HG03460 (cell line): ENCODE data around the gene ACP2.
"Not testable (repeated sequence)": the region's sequence is repeated elsewhere in the genome, so short reads cannot be mapped to it uniquely, and the experiment has no call there.

Source experiments
- ATAC-seq: cut with Tn5 transposase; IDR thresholded peaks from one replicate; pipeline ENCODE4 v1.9.1; 2021; ENCODE audit not compliant: unreplicated experiment

Gene ACP2

DNA sequence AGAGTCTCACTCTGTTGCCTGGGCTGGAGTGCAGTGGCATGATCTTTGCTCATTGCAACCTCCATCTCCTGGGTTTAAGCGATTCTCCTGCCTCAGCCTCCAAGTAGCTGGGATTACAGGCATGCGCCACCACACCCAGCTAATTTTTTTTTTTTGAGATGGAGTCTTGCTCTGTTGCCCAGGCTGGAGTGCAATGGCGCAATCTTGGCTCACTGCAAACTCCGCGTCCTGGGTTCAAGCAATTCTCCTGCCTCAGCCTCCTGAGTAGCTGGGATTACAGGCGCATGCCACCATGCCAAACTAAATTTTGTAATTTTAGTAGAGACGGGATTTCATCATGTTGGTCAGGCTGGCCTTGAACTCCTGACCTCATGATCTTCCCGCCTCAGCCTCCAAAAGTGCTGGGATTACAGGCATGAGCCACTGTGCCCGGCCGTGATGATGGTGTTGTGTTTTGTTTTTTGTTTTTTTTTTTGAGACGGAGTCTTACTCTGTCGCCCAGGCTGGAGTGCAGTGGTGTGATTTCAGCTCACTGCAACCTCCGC, 40.5 kb downstream of the ACP2 start:
- not testable (repeated sequence) for ATAC-seq

DNA sequence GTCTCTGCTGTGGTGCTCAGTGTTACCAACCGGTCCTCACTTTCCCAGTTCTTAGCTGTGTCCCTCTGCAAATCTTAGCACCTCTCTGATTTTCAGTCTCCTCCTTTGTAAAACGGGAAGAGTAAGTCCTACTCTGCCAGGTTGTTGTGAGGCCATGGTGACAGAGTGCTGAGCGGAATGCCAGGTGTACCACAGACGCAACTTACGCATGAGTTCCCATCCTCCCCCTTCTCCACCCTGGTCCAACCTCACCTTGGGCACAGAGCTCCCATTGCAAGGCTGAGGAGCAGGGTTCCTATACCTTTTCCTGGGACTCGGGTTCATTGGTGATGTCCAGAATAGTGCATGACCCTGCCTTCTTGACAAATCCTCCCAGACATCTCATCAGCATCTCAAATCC, 41.2 kb downstream of the ACP2 start:
- ATAC-seq, result no peak

DNA sequence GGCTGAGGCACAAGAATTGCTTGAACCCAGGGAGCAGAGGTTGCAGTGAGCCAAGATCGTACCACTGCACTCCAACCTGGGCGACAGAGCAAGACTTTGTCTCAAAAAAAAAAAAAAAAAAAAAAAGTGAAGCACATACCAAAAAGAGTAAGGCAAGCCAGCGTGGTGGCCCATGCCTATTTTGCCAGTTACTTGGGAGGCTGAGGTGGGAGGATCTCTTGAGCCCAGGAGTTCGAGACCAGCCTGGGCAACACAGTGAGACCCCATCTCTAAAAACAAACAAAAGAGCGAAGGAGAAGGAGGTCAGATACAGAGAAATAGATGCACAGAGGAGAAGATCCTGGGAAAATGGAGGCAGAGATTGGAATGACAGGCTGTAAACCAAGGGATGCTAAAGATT, 42.0 kb downstream of the ACP2 start:
- ATAC-seq, result not testable (repeated sequence)

DNA sequence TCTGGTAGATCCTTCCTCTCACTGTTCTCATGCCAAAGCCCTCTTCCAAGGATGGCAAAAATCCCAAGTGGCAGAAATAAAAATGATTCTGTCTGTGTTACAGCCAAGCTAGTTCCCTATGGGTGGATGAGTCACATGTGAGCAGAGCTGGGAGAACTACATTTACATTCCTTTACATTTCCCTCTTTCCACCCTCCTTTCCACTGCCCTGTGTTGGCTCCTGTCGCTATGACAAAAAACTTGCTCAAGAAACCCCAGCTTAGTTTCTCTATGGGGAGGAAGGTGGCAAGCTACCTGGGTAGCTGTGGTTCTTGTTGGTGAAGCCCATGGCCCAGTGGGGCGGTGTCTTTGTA, 44.0 kb downstream of the ACP2 start:
- no peak for ATAC-seq

DNA sequence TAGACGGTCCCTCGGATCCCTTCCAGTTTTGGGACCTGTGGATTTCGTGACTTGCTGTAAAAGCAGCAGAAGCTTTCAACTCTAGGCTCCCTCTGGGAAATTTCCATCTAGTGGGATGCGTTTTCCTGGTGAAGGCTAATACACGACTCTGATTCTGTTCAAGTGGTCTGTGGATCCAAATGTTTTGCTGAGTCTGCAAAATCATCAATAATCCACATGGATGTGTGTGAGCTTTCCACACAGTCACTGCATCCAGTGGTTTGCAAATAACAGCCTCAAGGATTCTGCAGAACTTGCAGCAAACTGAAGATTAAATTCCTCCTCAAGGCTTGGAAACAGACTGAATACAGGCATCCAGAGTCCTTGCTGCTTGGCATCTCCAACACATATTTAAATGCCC, 46.0 kb downstream of the ACP2 start:
- ATAC-seq, result no peak

DNA sequence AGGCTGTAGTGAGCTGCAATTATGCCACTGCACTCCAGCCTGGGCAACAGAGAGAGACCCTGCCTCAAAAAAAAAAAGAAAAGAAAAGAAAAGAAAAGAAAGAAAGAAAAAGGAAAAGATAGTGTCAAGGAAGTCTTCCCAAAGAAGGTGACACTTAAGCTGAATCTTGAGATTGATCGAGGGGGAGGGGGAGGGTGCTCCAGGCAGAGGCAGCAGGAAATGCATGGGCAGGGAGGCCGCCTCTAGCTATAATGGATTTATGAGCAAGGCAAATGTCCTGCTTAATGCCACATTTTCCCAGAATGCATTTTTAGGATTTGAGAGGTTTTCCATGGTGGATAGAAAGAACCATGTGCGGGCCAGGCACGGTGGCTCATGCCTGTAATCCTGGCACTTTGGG, 47.6 kb downstream of the ACP2 start:
- no peak for ATAC-seq

DNA sequence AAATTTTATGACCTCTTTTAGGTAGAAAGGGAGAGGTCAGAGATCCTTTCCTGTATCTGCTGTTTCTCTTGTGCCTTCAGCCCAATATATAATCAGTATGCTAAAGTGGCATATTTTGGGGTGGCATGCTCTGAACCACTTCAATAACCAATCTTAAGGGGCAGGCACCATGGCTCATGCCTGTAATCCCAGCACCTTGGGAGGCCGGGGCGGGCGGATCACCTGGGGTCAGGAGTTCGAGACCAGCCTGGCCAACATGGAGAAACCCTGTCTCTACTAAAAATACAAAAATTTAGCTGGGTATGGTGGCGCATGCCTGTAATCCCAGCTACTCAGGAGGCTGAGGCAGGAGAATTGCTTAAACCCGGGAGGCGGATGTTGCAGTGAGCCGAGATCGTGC, 50.5 kb downstream of the ACP2 start:
- ATAC-seq, result not testable (repeated sequence)

DNA sequence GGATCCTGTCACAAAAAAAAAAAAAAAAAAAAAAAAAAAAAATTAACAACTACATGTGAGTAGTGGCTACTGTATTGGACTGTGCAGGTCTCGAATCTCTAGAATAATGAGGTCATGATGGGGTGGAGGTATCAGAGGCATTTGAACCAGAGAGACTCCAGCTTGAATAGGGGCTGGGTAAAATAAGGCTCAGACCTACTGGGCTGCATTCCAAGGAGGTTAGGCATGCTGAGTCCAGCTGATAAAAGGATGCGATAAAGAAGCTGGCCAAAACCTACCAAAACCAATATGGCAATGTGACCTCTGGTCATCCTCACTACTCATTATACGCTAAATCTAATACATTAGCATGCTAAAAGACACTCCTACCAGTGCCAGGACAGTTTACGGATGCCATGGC, 56.5 kb downstream of the ACP2 start:
- no peak for ATAC-seq

DNA sequence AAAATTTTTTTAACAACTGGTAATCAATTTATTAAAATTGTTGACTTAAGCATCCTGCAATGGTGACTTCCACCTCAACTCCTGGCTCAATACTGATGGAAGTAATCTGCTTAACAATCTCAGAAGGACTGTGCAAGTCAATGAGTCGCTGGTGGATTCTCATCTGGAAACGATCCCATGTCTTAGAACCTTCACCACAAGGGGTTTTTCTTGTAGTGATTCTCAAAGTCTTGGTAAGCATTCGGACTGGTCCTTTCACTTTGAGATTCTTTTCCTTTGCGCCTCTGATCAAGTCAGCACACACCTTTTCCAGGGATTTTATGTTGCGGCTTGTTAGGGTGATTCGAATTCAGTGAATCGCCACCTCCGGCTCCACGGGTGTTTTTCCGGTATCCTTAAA, 57.5 kb downstream of the ACP2 start:
- ATAC-seq, result not testable (repeated sequence)
